GM10847 (cell line): ENCODE results near the gene PDE4D.

Experiments used
- POLR2A ChIP-seq: IDR thresholded peaks from 2 replicates; pipeline ENCODE4 v1.6.1; 2011; ENCODE audit not compliant: insufficient read length; ENCODE audit errors: extremely low read depth

Gene PDE4D

GRCh38 chr5:59745415-59745863 lies 148.1 kb downstream of the PDE4D start:
- TF ChIP-seq POLR2A = no peak

- TF ChIP-seq POLR2A = no peak
These were observed 149.0 kb downstream of the PDE4D start for GRCh38 chr5:59744531-59744992.

- TF ChIP-seq POLR2A = no peak
These were observed 151.9 kb downstream of the PDE4D start for GRCh38 chr5:59741599-59741998.

GRCh38 chr5:59738024-59738423 lies 155.5 kb downstream of the PDE4D start:
- no peak for TF ChIP-seq POLR2A

- no peak for TF ChIP-seq POLR2A
These were observed 160.7 kb downstream of the PDE4D start for GRCh38 chr5:59732806-59733205.

GRCh38 chr5:59732301-59732700 lies 161.2 kb downstream of the PDE4D start:
- TF ChIP-seq POLR2A = no peak

GRCh38 chr5:59731809-59732208 lies 161.7 kb downstream of the PDE4D start:
- no peak for TF ChIP-seq POLR2A

- no peak for TF ChIP-seq POLR2A
These were observed 163.7 kb downstream of the PDE4D start for GRCh38 chr5:59729820-59730219.

- TF ChIP-seq POLR2A = no peak
These were observed 164.2 kb downstream of the PDE4D start for GRCh38 chr5:59729357-59729756.

- no peak for TF ChIP-seq POLR2A
These were observed 165.2 kb downstream of the PDE4D start for GRCh38 chr5:59728356-59728755.

- no peak for TF ChIP-seq POLR2A
These were observed 166.3 kb downstream of the PDE4D start for GRCh38 chr5:59727186-59727585.

- no peak for TF ChIP-seq POLR2A
These were observed 168.1 kb downstream of the PDE4D start for GRCh38 chr5:59725392-59725767.

GRCh38 chr5:59724482-59725391 lies 168.8 kb downstream of the PDE4D start:
- TF ChIP-seq POLR2A = no peak

- no peak for TF ChIP-seq POLR2A
These were observed 170.7 kb downstream of the PDE4D start for GRCh38 chr5:59722874-59723273.

- TF ChIP-seq POLR2A = no peak
These were observed 171.8 kb downstream of the PDE4D start for GRCh38 chr5:59721741-59722140.

- TF ChIP-seq POLR2A = no peak
These were observed 173.5 kb downstream of the PDE4D start for GRCh38 chr5:59720063-59720462.
